Activated naive CD4-positive, alpha-beta T cell treated with anti-CD3 and anti-CD28 coated beads, Interleukin-2, amount 50 U/mL, for 24 hours (primary cell): ENCODE results near the gene CSRNP2.

Source experiments
- H3K27ac Mint-ChIP-seq: one replicate; pipeline ENCODE4 v1.8.0; 2021; ENCODE audit warnings: mild to moderate bottlenecking, mixed read lengths
- H3K27me3 Mint-ChIP-seq: one replicate; pipeline ENCODE4 v1.8.0; 2021; ENCODE audit warnings: mixed read lengths
- H3K36me3 Mint-ChIP-seq: one replicate; pipeline ENCODE4 v1.8.0; 2021; ENCODE audit warnings: mixed read lengths
- H3K4me1 Mint-ChIP-seq: one replicate; pipeline ENCODE4 v1.8.0; 2021; ENCODE audit warnings: mixed read lengths
- H3K4me3 Mint-ChIP-seq: one replicate; pipeline ENCODE4 v1.8.0; 2021; ENCODE audit warnings: mild to moderate bottlenecking, mixed read lengths
- H3K9me3 Mint-ChIP-seq: one replicate; pipeline ENCODE4 v1.8.0; 2021; ENCODE audit warnings: mixed read lengths

CSRNP2 gene

GRCh38 chr12:51059086-51059485 lies 24.3 kb downstream of the CSRNP2 start:
- peaks cover 11% of the 10 kb centered on the region for H3K36me3 Mint-ChIP-seq
- H3K27ac Mint-ChIP-seq: no peak overlapping the region
- H3K4me1 Mint-ChIP-seq: no peaks in the 10 kb centered on the region
- no peaks in the 10 kb centered on the region for H3K27me3 Mint-ChIP-seq
- H3K4me3 Mint-ChIP-seq: no peak overlapping the region
- H3K9me3 Mint-ChIP-seq: no peaks in the 10 kb centered on the region

- peaks cover 16% of the 10 kb centered on the region for H3K36me3 Mint-ChIP-seq
- H3K4me3 Mint-ChIP-seq: no peak overlapping the region
- no peaks in the 10 kb centered on the region for H3K27me3 Mint-ChIP-seq
- no peak overlapping the region for H3K27ac Mint-ChIP-seq
- H3K4me1 Mint-ChIP-seq: peaks cover 6% of the 10 kb centered on the region
- no peaks in the 10 kb centered on the region for H3K9me3 Mint-ChIP-seq
Measured at GRCh38 chr12:51056242-51056641, 27.2 kb downstream of the CSRNP2 start.

- H3K36me3 Mint-ChIP-seq: peaks cover 16% of the 10 kb centered on the region
- peaks cover 6% of the 10 kb centered on the region for H3K4me1 Mint-ChIP-seq
Measured at GRCh38 chr12:51055060-51055459, 28.3 kb downstream of the CSRNP2 start.

GRCh38 chr12:51051787-51052186 lies 31.6 kb downstream of the CSRNP2 start:
- H3K27me3 Mint-ChIP-seq: no peaks in the 10 kb centered on the region
- peak overlapping the region; percentile 67 for H3K27ac Mint-ChIP-seq
- no peaks in the 10 kb centered on the region for H3K9me3 Mint-ChIP-seq
- no peak overlapping the region for H3K4me3 Mint-ChIP-seq
- H3K4me1 Mint-ChIP-seq: peaks cover 33% of the 10 kb centered on the region
- peaks cover 13% of the 10 kb centered on the region for H3K36me3 Mint-ChIP-seq

More at GRCh38 chr12:51055060-51055459, 28.3 kb downstream of the CSRNP2 start:
- Mint-ChIP-seq H3K27ac (no peak overlapping the region), H3K9me3 (no peaks in the 10 kb centered on the region), H3K4me3 (no peak overlapping the region), H3K27me3 (no peaks in the 10 kb centered on the region)

- H3K4me1 Mint-ChIP-seq: peaks cover 34% of the 10 kb centered on the region
- peak overlapping the region; percentile 98 for H3K4me3 Mint-ChIP-seq
- no peaks in the 10 kb centered on the region for H3K27me3 Mint-ChIP-seq
- peaks cover 8% of the 10 kb centered on the region for H3K36me3 Mint-ChIP-seq
- no peak overlapping the region for H3K27ac Mint-ChIP-seq
- H3K9me3 Mint-ChIP-seq: no peaks in the 10 kb centered on the region
Measured at GRCh38 chr12:51049525-51049924, 33.9 kb downstream of the CSRNP2 start.

- H3K9me3 Mint-ChIP-seq: no peaks in the 10 kb centered on the region
- H3K27me3 Mint-ChIP-seq: no peaks in the 10 kb centered on the region
- H3K36me3 Mint-ChIP-seq: peaks cover 6% of the 10 kb centered on the region
- peak overlapping the region; percentile 98 for H3K4me3 Mint-ChIP-seq
- peak overlapping the region; percentile 96 for H3K27ac Mint-ChIP-seq
- peaks cover 34% of the 10 kb centered on the region for H3K4me1 Mint-ChIP-seq
Measured at GRCh38 chr12:51048661-51049251, 34.6 kb downstream of the CSRNP2 start.

- peaks cover 6% of the 10 kb centered on the region for H3K36me3 Mint-ChIP-seq
Measured at GRCh38 chr12:51047655-51048540, 35.5 kb downstream of the CSRNP2 start, which contains the start of gene LETMD1. TSS of gene LETMD1 (plus strand) at chr12:51048327. CDS start at chr12:51048357, 30 bp downstream.

GRCh38 chr12:51036279-51036678 lies 47.1 kb downstream of the CSRNP2 start:
- H3K36me3 Mint-ChIP-seq: no peaks in the 10 kb centered on the region
- H3K27ac Mint-ChIP-seq: no peak overlapping the region
- no peaks in the 10 kb centered on the region for H3K27me3 Mint-ChIP-seq
- H3K4me3 Mint-ChIP-seq: no peak overlapping the region
- no peaks in the 10 kb centered on the region for H3K4me1 Mint-ChIP-seq
- no peaks in the 10 kb centered on the region for H3K9me3 Mint-ChIP-seq

More at GRCh38 chr12:51047655-51048540, 35.5 kb downstream of the CSRNP2 start, which contains the start of gene LETMD1:
- H3K4me1 Mint-ChIP-seq: peaks cover 34% of the 10 kb centered on the region
- H3K4me3 Mint-ChIP-seq: peak within 1 kb of the TSS; percentile 98
- no peaks in the 10 kb centered on the region for H3K27me3 Mint-ChIP-seq
- peak within 1 kb of the TSS; percentile 96 for H3K27ac Mint-ChIP-seq
- no peaks in the 10 kb centered on the region for H3K9me3 Mint-ChIP-seq

- Mint-ChIP-seq H3K27ac (no peak overlapping the region), H3K9me3 (no peaks in the 10 kb centered on the region), H3K4me3 (no peak overlapping the region), H3K36me3 (no peaks in the 10 kb centered on the region), H3K4me1 (no peaks in the 10 kb centered on the region), H3K27me3 (no peaks in the 10 kb centered on the region)
Measured at GRCh38 chr12:51033457-51034089, 49.8 kb downstream of the CSRNP2 start.

GRCh38 chr12:51033048-51033447 lies 50.3 kb downstream of the CSRNP2 start:
- H3K36me3 Mint-ChIP-seq: no peaks in the 10 kb centered on the region
- H3K27ac Mint-ChIP-seq: no peak overlapping the region
- H3K4me3 Mint-ChIP-seq: no peak overlapping the region
- no peaks in the 10 kb centered on the region for H3K27me3 Mint-ChIP-seq
- H3K9me3 Mint-ChIP-seq: no peaks in the 10 kb centered on the region
- H3K4me1 Mint-ChIP-seq: peaks cover 4% of the 10 kb centered on the region

GRCh38 chr12:51028813-51029150 lies 54.6 kb downstream of the CSRNP2 start:
- Mint-ChIP-seq H3K27ac (no peak overlapping the region), H3K9me3 (no peaks in the 10 kb centered on the region), H3K4me3 (no peak overlapping the region), H3K4me1 (peaks cover 36% of the 10 kb centered on the region), H3K36me3 (no peaks in the 10 kb centered on the region), H3K27me3 (no peaks in the 10 kb centered on the region)

GRCh38 chr12:51028126-51028812 lies 55.1 kb downstream of the CSRNP2 start:
- Mint-ChIP-seq H3K9me3 (no peaks in the 10 kb centered on the region), H3K36me3 (no peaks in the 10 kb centered on the region), H3K27ac (peak overlapping the region; percentile 46), H3K27me3 (no peaks in the 10 kb centered on the region), H3K4me1 (peaks cover 41% of the 10 kb centered on the region), H3K4me3 (peak overlapping the region; percentile 84)

- Mint-ChIP-seq H3K4me3 (peak overlapping the region; percentile 84), H3K36me3 (no peaks in the 10 kb centered on the region), H3K27ac (peak overlapping the region; percentile 88), H3K9me3 (no peaks in the 10 kb centered on the region), H3K27me3 (no peaks in the 10 kb centered on the region), H3K4me1 (peaks cover 46% of the 10 kb centered on the region)
Measured at GRCh38 chr12:51027342-51027835, 56.0 kb downstream of the CSRNP2 start.

GRCh38 chr12:51025836-51026638 lies 57.4 kb downstream of the CSRNP2 start, which contains the start of gene SLC11A2:
TSS of gene SLC11A2 (minus strand) at chr12:51026384. CDS start at chr12:51010728, 15,656 bp downstream.
- Mint-ChIP-seq H3K27ac (peak within 1 kb of the TSS; percentile 100), H3K4me1 (peaks cover 59% of the 10 kb centered on the region), H3K36me3 (no peaks in the 10 kb centered on the region)

More at GRCh38 chr12:51025836-51026638, 57.4 kb downstream of the CSRNP2 start, which contains the start of gene SLC11A2:
- Mint-ChIP-seq H3K27me3 (no peaks in the 10 kb centered on the region), H3K4me3 (peak within 1 kb of the TSS; percentile 98), H3K9me3 (no peaks in the 10 kb centered on the region)
